AML-193 (cell line): Measurements from ENCODE around the gene TMEM185B.
"Not testable (repeated sequence)": the region's sequence is repeated elsewhere in the genome, so short reads cannot be mapped to it uniquely, and the experiment has no call there.

Experiments
- DNase-seq, 2 experiments: peaks; one replicate each; lab custom pipeline; 2025; lab: John Stamatoyannopoulos, UW

Gene TMEM185B

DNA sequence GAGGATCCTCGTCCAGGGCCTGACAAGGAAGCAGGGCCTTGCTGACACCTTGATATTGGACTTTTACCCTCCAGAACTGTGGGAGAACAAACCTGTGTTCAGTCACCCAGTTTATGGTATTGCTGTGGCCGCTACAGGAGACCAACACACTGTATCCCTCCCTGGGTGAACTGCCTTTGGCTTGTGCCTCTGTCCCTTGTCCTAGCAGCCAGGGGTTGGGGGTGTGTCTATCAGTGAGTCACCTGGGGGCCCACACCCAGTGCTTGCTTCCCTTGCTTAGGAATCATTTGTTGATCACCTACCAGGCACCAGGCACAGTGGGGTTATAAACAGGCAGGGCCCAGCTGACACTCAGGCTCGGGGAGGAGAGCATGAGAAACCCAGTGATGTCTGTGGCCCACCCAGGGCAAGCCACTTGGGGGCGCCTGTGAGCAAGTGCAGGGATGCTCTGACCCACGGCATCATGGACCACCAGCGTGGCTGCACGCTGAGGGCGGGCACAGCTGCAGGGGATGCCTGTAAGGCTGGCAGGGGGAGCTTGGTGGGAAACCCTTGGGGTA, 17.1 kb downstream of the TMEM185B start:
- no peak for DNase-seq

GRCh38 chr2:120204945-120205670, 18.1 kb downstream of the TMEM185B start:
- no peak for DNase-seq

GRCh38 chr2:120204417-120204816, 18.8 kb downstream of the TMEM185B start:
- DNase-seq: no peak

DNA sequence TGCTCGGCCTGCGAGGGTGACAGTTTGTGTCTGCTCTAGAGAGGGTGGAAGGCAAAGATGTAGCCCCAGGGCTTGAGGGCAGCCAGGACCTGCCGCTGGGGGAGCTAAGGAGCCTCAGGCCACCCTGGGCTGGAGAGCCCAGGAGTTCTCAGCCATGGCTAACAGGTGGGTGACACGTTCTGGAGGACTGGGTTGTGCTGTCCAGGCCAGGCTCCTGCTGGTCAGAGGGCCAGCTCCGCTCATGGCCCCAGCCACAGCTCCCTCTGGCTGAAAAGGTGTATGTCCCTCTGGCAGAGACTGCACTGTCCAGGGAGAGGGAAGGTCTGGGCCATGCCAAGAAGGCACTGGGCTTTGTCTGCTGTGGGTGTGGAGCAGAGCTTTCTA, 19.2 kb downstream of the TMEM185B start:
- no peak for DNase-seq

DNA sequence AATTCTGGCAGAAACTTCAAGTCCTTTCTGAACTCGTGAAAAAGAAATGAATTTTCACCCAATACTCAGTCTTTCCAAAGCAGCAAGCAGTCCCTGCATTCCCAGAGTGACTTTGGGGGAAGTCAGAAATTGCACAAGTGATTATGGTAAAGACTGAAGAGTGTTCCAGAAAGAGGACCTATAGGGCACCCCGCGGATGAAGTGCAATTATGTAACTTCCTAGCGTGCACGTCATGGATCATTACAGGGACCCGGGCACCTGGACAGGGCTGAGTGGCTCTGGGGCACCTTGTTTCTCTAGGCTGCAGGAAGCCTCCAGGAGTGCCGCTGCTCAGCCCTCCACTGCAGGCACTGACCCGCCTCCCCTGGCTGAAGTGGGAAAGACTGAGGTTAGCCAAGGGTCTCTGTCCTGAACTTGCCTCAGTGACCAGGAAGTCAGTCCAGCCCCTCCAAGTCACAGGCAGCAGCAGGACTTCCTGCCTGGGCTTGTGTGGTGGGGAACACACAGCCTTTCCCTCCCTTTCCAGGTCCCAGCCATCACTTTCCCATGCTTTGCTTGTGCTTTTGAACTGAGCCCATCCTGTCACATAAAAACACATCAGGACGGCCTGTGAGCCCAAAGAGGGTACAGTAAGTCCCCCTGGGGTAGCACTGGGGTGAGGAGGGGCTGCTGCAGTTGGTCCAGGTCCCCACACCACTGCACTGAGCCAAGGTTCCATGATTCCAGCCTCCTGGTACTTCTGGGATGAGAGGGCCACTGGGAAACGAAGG, 19.8 kb downstream of the TMEM185B start:
- peak; percentile 38 to 41 for DNase-seq

DNA sequence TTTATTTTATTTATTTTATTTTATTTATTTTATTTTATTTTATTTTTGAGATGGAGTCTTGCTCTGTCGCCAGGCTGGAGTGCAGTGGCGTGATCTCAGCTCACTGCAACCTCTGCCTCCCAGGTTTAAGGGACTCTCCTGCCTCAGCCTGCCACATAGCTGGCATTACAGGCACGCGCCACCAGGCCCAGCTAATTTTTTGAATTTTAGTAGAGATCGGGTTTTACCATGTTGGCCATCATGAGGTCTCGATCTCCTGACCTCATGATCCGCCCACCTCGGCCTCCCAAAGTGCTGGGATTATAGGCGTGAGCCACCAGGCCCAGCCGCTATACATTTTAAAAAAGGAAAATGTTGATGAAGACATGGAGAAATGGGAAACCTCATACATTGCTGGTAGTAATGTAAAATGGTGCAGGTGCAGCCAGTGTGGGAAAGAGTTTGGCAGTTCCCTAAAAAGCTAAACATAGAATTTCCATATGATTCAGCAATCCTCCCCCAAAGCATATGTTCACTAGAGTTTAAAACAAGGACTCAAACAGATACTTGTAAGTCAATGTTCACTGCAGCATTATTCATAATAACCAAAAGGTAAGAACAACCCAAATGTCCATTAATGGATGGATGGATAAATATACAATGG, 23.3 kb downstream of the TMEM185B start:
- not testable (repeated sequence) for DNase-seq

DNA sequence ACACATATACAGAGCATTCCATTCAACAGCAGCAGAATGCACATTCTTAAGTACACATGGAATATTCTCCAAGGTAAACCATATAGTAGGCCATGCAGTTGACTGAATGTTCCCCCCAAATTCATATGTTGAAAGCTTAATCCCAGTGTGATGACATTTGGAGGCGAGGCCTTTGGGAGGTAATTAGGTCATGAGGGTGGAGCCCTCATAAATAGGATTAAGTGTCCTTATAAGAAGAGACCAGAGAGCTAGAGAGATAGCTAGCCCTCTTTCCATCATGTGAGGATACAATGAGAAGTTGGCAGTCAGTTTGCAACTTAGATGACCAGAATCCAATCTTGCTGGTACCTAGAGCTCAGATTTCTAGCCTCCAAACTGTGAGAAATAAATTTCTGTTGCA, 27.6 kb downstream of the TMEM185B start:
- no peak for DNase-seq

DNA sequence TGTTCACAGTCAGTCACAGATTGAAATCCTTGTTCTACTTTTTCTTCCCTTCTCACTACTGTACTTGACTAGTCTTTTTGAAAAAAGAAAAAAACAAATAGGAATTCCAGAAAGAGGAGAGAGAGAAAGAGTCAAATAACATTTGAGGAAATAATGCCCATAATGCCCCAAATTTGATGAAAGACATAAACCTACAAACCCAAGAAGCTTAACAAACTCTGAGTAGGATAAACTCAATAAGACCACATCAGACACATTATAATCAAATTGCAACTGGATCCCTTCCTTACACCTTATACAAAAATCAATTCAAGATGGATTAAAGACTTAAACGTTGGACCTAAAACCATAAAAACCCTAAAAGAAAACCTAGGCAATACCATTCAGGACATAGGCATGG, 30.9 kb downstream of the TMEM185B start:
- DNase-seq: no peak

DNA sequence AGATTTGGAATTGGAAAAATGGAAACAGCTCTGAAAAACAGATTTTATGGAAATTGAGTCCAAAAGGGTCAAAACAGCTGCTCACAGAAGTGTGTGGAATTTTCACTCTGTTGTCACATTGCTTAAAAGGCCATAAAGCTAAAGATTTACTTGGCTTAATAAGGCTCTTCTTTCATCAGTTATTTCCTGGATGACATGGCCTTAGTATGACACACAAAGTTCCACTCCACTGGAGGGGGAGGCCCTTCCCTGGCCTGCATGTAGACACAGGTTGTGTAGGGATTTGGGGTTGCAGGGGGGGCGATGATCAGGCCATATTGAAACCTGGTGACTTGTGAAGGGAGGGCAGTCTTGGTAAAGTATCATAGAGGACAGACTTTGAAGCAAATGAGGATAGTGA, 34.0 kb downstream of the TMEM185B start:
- no peak for DNase-seq

GRCh38 chr2:120182019-120182560, 41.1 kb downstream of the TMEM185B start:
- DNase-seq: no peak

GRCh38 chr2:120180066-120180465, 43.1 kb downstream of the TMEM185B start:
- DNase-seq: no peak

DNA sequence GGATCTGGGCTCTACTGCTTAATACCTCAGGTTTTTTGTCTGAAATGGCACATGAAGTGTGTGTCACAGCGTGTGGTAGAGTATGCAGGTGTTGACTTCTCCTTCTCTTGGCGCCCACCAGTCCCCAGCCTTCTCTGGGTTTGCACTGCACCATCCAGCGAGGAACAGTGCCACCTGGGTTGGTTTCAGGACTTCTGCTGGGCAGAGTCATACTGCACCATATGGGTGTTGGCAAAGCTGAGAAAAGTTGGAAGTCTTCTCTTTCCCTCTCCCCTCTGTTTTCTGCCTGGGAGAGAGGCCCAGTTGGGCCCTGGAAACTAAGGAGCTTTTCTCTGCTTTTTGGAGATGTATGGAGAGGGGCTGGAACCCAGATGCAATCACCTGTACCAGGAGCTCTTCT, 43.8 kb downstream of the TMEM185B start:
- DNase-seq: no peak

DNA sequence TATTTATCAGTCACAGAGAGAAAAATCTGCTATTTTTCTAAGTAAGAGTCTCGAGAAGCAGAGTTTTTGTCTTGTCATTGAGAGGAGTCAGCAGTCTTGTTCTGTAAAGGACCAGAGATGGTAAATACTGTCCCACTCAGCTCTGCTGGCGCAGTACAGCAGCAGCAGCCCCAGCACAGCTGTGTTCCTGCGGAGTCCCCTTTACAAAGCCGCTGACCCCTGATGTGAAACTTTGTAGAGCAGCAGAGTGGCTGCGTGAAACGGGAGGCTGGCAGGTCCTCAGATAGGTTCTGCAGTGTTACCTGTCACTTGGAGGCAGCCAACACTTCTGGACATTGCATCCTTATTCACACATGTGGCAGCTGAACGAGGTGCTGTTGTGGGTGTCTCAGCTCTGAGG, 45.2 kb downstream of the TMEM185B start:
- peak in 1 of 2 experiments; percentile 9 for DNase-seq

GRCh38 chr2:120177001-120177621, 46.1 kb downstream of the TMEM185B start:
- peak; percentile 81 to 85 for DNase-seq

- DNase-seq: no peak
These were observed 46.7 kb downstream of the TMEM185B start for GRCh38 chr2:120176526-120176925.

GRCh38 chr2:120174963-120175581, 48.1 kb downstream of the TMEM185B start:
- peak; percentile 60 to 65 for DNase-seq
